Panc1 (cell line): ENCODE results near the gene BBOF1. TPM values are rescaled to one million over a fixed set of nuclear protein-coding genes. Genes with fewer than 3 reads are reported as not detected.

Experiments used
- ATAC-seq: fragments of 200-7000 bp; cut with Tn5 transposase; 2 replicates; pipeline ENCODE4 v1.9.1; 2020; ENCODE audit warnings: mild to moderate bottlenecking, moderate library complexity
- BruUV-seq: library from RNA; stranded (reverse); fragments of 400-500 nt; replicated peaks from 2 replicates; lab custom pipeline; 2021; lab: Mats Ljungman, UMichigan
- CTCF ChIA-PET: fragments of 300-600 bp; sonication (Branson Sonifier 250); formaldehyde crosslinking; loops from one replicate; lab custom pipeline; 2022; ENCODE audit warnings: antibody characterized with exemption; lab: Charles Lee
- POLR2A ChIA-PET: fragments of 300-600 bp; sonication (Branson Sonifier 250); formaldehyde crosslinking; loops from one replicate; lab custom pipeline; 2022; ENCODE audit warnings: antibody characterized with exemption; lab: Charles Lee
- DNase-seq: peaks from one replicate; pipeline ENCODE4 v3.0.0-alpha.2; 2010; ENCODE audit warnings: low read depth, low spot score
- H3K27ac ChIP-seq: 2 replicates; pipeline ENCODE4 v1.5.1; 2011; ENCODE audit warnings: mild to moderate bottlenecking, low read length, inconsistent platforms
- H3K27me3 ChIP-seq: fragments of 200-500 bp; sonication (Bioruptor generic); 2 replicates; pipeline ENCODE4 v1.6.0; 2014; ENCODE audit warnings: low read length, inconsistent platforms; ENCODE audit not compliant: control insufficient read depth, insufficient read depth
- H3K36me3 ChIP-seq: fragments of 200-500 bp; sonication (Bioruptor generic); 2 replicates; pipeline ENCODE4 v1.5.1; 2014; ENCODE audit warnings: inconsistent platforms, mild to moderate bottlenecking, low read length, moderate library complexity; ENCODE audit not compliant: control insufficient read depth, insufficient read depth
- H3K4me1 ChIP-seq: 2 replicates; pipeline ENCODE4 v1.5.1; 2011; ENCODE audit warnings: inconsistent platforms, mild to moderate bottlenecking, low read length, moderate library complexity; ENCODE audit not compliant: control insufficient read depth, insufficient read depth
- H3K4me3 ChIP-seq, 2 experiments: 2 replicates each; pipeline ENCODE4 v1.5.1; 2011 to 2012; ENCODE audit warnings: low read depth in 2 of 2, low read length in 2 of 2, mild to moderate bottlenecking in 2 of 2, inconsistent platforms in 1 of 2, moderate library complexity in 1 of 2
- H3K9me3 ChIP-seq: fragments of 200-500 bp; sonication (Bioruptor generic); 2 replicates; pipeline ENCODE4 v1.5.1; 2014; ENCODE audit warnings: low read depth, mild to moderate bottlenecking, inconsistent platforms, low read length, moderate library complexity; ENCODE audit not compliant: control insufficient read depth, insufficient read depth
- POLR2AphosphoS5 ChIP-seq: IDR thresholded peaks from 2 replicates; pipeline ENCODE4 v1.6.1; 2012; ENCODE audit warnings: mild to moderate bottlenecking, low read depth, low read length, moderate library complexity
- SIN3A ChIP-seq: IDR thresholded peaks from 2 replicates; pipeline ENCODE4 v1.6.1; 2012; ENCODE audit warnings: low read depth, mild to moderate bottlenecking, low read length, moderate library complexity, borderline replicate concordance; ENCODE audit not compliant: insufficient read depth
- TCF7L2 ChIP-seq: IDR thresholded peaks from 2 replicates; pipeline ENCODE4 v1.6.1; 2011; ENCODE audit warnings: mild to moderate bottlenecking, low read depth, low read length, inconsistent platforms
- in situ Hi-C: cut with HindIII; loops from 2 replicates; pipeline ENCODE4 v1.10.0; 2016; ENCODE audit warnings: low sequenced_read_pairs, low pct_unique_long_range_greater_than_20kb
- intact Hi-C: fragments of 100-400 bp; cut with micrococcal nuclease; formaldehyde crosslinking; loops from one replicate; pipeline ENCODE4 v1.10.0; 2022; ENCODE audit not compliant: unreplicated experiment
- total RNA-seq: library from RNA; stranded (reverse); gene quantifications from one replicate; pipeline ENCODE4 v1.2.1, GENCODE V29; 2021; ENCODE audit not compliant: unreplicated experiment
- TF ChIP-seq, protein P1 (sequence below): fragments of 450-650 bp; IDR thresholded peaks from 2 replicates; pipeline ENCODE4 v1.5.1; 2017; ENCODE audit warnings: mild to moderate bottlenecking
- TF ChIP-seq, protein P2 (sequence below), 2 experiments: IDR thresholded peaks; 2 replicates each; pipeline ENCODE4 v1.6.1; 2011 to 2012; ENCODE audit warnings: low read depth in 2 of 2, control low read depth in 1 of 2, low read length in 1 of 2, mild to moderate bottlenecking in 1 of 2, moderate library complexity in 1 of 2; ENCODE audit not compliant: insufficient read depth in 1 of 2

The BBOF1 gene
- total RNA-seq, 1 experiment from 2014 or later, result 1.9 TPM

DNA sequence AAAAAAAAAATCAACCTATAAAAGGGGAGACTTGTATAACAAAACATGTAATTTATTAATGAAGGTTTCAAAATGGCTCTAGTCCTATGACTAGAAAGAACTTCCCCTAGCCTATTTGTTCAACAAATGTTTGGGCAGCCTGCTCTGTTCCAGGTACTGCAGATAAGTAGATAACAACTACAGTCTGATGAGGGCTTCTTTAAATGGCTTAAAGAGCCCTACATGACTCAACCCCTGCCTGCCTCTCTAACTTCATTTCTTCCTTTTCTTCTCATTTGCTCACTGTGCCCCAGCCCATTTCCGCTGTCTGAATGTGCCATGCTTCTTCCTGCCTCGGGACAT, 43.6 kb downstream of the BBOF1 start:
- no peak for DNase-seq
- H3K4me3 ChIP-seq, result no peak overlapping the region
- intact Hi-C loops, result no loop called here

DNA sequence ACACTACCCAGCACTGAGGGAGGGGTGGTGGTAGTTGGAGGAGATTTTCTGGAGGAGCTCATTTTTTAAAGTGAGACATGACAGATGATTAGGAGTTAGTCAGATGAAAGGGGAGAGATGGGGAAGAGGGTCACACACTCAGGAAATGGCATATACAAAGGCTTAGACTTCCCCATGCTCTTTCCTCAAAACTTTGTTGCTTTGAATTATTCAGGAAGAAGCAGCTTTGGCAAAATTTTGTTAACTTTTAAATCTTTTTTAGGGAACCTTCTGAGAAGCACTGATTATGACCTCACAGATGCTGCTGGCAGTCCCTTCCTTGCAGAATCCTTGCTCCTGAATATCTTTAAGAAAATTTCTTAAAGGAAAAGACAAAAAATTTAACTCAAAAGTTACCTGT, 45.3 kb downstream of the BBOF1 start:
- Histone ChIP-seq H3K27me3 (no peaks in the 10 kb centered on the region), H3K4me1 (no peaks in the 10 kb centered on the region), H3K9me3 (no peaks in the 10 kb centered on the region), H3K36me3 (no peaks in the 10 kb centered on the region), H3K4me3 (no peak overlapping the region), H3K27ac (no peak overlapping the region)
- ATAC-seq (no peak), DNase-seq (no peak)
- ChIA-PET POLR2A (no interaction called here), CTCF (no interaction called here)
- BruUV-seq, result no TSS peak
- in situ Hi-C loops, result no loop called here
- intact Hi-C loops, result no loop called here
- TF ChIP-seq, protein P1, sequence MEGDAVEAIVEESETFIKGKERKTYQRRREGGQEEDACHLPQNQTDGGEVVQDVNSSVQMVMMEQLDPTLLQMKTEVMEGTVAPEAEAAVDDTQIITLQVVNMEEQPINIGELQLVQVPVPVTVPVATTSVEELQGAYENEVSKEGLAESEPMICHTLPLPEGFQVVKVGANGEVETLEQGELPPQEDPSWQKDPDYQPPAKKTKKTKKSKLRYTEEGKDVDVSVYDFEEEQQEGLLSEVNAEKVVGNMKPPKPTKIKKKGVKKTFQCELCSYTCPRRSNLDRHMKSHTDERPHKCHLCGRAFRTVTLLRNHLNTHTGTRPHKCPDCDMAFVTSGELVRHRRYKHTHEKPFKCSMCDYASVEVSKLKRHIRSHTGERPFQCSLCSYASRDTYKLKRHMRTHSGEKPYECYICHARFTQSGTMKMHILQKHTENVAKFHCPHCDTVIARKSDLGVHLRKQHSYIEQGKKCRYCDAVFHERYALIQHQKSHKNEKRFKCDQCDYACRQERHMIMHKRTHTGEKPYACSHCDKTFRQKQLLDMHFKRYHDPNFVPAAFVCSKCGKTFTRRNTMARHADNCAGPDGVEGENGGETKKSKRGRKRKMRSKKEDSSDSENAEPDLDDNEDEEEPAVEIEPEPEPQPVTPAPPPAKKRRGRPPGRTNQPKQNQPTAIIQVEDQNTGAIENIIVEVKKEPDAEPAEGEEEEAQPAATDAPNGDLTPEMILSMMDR, result no peak
- TF ChIP-seq, protein P2, sequence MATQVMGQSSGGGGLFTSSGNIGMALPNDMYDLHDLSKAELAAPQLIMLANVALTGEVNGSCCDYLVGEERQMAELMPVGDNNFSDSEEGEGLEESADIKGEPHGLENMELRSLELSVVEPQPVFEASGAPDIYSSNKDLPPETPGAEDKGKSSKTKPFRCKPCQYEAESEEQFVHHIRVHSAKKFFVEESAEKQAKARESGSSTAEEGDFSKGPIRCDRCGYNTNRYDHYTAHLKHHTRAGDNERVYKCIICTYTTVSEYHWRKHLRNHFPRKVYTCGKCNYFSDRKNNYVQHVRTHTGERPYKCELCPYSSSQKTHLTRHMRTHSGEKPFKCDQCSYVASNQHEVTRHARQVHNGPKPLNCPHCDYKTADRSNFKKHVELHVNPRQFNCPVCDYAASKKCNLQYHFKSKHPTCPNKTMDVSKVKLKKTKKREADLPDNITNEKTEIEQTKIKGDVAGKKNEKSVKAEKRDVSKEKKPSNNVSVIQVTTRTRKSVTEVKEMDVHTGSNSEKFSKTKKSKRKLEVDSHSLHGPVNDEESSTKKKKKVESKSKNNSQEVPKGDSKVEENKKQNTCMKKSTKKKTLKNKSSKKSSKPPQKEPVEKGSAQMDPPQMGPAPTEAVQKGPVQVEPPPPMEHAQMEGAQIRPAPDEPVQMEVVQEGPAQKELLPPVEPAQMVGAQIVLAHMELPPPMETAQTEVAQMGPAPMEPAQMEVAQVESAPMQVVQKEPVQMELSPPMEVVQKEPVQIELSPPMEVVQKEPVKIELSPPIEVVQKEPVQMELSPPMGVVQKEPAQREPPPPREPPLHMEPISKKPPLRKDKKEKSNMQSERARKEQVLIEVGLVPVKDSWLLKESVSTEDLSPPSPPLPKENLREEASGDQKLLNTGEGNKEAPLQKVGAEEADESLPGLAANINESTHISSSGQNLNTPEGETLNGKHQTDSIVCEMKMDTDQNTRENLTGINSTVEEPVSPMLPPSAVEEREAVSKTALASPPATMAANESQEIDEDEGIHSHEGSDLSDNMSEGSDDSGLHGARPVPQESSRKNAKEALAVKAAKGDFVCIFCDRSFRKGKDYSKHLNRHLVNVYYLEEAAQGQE (IDR thresholded peaks at IDR 0.05; ENCODE audit: insufficient read depth in 1 of 2, low read depth in 2 of 2, low read length in 1 of 2), result no peak
- TF ChIP-seq POLR2AphosphoS5 (no peak), TCF7L2 (no peak), SIN3A (no peak)

More for the DNA sequence above, 43.6 kb downstream of the BBOF1 start:
- TF ChIP-seq, protein P1, result no peak
- TF ChIP-seq POLR2AphosphoS5 (no peak), TCF7L2 (no peak), SIN3A (no peak)
- TF ChIP-seq, protein P2 (IDR thresholded peaks at IDR 0.05; ENCODE audit: insufficient read depth in 1 of 2, low read depth in 2 of 2, low read length in 1 of 2), result no peak
- H3K4me1 ChIP-seq, result no peaks in the 10 kb centered on the region
- H3K36me3 ChIP-seq, result no peaks in the 10 kb centered on the region
- CTCF ChIA-PET, result no interaction called here
- no TSS peak for BruUV-seq
- POLR2A ChIA-PET, result interaction anchor here (0.6 kb wide), 1 partner anchor 19 kb away, joined by 9 read pairs; no protein-coding TSS in a partner anchor
- H3K9me3 ChIP-seq, result no peaks in the 10 kb centered on the region
- H3K27me3 ChIP-seq, result no peaks in the 10 kb centered on the region
- in situ Hi-C loops, result no loop called here
- no peak for ATAC-seq
- H3K27ac ChIP-seq, result no peak overlapping the region
